ENCODE results near the gene RAD23A.

Gene RAD23A

DNA sequence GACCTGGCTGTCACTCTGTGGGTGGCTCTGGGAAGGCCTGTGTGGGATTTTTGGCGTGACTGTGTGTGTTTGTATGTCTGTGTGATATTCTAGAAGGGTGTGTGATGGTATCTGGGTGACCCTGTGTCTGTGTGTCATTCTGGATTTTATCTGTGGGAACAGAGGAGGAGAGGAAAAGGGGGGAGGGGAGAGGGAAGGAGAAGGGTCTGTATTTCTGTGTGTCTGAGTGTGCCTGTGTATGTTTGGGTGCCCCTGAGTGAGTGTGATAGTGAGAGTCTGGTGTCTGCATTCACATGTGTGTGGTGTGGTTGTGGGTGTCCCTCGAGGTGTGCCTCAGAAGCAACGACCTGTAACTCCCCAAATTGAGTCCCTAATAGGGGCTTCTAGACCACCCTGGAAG, 41.5 kb downstream of the RAD23A start:
- no peak for DNase-seq

DNA sequence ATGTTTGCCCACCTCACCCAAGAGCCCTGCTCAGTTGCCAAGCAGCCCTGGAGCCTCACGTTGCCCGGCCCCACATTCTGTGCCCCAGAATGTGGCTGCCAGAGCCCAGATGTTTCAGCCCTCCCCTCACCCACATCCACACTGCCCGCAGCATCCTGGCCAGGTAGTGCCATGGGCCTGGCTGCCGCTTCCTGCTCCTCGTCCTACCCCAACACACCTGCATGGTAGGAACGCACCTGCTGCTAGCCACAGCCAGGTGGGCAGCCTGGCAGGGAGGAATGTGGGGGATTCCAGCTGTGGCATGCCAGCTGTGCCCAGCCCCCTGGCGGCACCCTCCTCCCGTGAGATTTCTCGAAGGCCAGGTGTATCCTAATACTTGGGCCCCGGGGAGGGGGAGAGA, 42.1 kb downstream of the RAD23A start:
- no peak for DNase-seq

DNA sequence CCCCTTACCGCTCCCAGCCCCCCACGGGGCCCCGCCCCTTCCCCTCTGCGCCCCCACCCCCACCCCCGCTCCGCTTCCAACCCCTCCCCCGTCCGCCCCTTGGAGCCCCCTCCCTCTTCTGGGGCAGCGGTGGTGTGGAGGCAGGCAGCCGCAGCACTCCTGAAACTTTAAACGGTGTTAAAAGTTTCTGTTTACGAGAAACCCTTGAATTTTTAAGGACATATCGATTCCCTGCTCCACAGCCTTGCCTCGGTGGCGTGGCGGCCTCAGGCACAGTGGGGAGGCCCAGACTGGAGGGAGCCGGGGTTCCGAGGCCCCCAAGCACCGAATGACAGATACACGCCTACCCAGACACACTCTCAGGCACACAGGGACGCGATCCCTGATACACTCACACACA, 44.8 kb downstream of the RAD23A start:
- DNase-seq = no peak

DNA sequence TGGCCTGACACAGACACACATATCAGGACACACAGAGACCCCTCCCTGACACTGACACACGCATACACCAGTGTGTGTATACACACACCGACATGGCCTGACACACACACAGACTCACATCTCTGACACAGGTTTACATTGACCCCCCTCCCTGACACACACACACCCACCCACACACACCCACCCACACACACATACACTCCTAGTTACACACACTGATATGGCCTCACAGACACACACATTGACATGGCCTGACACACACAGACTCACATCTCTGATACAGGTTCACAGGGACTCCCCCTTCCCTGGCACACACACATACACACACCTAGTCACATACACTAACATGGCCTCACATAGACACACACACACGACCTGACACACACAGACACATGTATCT, 45.2 kb downstream of the RAD23A start:
- no peak for DNase-seq

DNA sequence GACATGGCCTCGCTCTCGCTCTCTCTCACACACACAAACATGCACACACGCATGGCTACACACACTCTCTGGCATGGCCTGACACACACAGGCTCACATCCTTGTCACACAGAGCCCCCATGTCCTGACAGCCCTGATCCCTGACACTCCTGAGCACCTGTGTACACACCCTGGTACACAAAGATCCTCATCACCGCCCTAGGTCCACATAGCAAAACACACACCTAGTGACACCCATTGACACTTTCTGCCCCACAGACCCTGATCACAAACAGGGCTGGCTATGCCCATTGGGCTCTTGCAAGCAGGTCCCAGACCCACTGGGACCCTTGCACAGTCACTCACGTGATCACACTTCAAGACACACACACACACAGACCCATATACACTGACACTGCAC, 45.6 kb downstream of the RAD23A start:
- DNase-seq = no peak

DNA sequence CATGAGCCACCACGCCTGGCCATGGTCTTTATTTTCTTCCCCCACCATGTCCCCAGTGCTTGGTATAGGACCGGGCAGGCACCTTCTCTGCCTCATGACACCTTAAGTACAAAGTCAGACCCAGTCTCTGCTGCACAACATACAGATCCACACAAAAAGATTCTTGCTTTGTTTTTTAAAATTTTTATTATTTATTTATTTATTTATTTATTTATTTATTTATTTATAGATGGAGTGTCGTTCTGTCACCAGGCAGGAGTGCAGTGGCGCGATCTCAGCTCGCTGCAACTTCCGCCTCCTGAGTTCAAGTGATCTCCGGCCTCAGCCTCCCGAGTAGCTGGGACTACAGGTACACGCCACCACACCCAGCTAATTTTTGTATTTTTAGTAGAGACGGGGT, 47.1 kb downstream of the RAD23A start:
- DNase-seq = no peak

DNA sequence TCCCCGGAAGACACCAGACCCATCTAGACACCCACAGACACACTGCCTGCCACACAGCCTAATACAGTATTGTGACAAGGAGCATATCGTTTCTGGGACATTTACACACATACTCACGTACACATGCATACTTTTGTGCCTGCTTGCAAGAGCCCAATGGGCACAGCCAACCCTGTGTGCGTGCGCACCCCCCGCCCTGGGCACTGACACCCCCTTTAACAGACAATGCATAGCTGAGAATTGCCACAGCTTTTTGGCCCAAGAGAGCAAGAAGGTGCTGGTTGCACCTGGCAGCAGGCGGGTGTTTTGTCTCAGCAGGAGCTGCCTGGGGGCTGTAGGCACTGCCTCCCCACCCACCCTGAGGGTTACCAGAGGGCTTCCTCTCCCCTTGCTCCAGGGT, 47.9 kb downstream of the RAD23A start:
- DNase-seq = no peak

DNA sequence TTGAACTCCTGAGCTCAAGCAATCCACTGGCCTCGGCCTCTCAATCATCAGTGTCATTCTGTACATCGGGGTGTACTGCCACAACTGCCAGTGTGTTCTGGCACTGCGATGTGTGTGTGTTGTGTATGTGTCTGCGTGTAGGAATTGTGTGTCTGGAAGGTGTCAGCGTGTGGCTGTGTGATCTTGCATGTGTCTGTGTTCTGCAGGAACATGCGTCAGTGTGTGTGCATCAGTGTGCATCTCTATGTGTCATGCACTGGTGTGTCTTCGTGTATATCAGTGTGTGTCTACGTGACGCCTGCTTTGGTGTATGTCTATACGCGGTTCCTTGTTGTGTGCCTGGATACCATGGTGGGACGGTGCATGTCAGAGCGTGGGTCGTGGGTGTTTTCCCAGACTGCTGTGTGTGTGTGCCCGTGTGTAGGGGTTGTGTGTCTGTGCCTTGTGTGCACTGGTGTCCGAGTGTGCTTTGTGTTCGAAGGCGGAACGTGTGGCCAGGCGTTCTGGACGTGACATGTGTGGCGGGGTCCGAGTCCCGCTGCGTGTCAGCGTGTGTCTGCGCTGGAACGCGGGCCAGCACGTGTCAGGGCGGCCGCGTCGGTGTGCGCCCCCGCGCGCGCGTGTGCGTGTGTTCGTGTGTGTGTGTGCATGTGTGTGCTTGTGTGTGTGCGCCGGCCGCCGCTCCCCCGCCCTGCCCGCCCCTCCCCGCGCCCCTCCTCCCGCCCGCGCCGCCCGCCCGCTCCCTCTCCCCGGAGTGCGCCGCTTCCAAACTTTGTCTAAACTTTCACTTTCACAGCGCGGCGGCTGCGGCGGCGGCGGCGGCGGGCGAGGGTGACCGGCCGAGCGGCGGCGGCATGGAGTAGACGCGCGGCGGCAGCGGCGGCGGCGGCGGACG, 49.3 kb downstream of the RAD23A start, which contains the start of gene NFIX:
NFIX (plus strand) TSS at position 775 of the 895 bp plus-strand sequence. CDS start 363 bp downstream, outside the sequence.
- no peak for DNase-seq

DNA sequence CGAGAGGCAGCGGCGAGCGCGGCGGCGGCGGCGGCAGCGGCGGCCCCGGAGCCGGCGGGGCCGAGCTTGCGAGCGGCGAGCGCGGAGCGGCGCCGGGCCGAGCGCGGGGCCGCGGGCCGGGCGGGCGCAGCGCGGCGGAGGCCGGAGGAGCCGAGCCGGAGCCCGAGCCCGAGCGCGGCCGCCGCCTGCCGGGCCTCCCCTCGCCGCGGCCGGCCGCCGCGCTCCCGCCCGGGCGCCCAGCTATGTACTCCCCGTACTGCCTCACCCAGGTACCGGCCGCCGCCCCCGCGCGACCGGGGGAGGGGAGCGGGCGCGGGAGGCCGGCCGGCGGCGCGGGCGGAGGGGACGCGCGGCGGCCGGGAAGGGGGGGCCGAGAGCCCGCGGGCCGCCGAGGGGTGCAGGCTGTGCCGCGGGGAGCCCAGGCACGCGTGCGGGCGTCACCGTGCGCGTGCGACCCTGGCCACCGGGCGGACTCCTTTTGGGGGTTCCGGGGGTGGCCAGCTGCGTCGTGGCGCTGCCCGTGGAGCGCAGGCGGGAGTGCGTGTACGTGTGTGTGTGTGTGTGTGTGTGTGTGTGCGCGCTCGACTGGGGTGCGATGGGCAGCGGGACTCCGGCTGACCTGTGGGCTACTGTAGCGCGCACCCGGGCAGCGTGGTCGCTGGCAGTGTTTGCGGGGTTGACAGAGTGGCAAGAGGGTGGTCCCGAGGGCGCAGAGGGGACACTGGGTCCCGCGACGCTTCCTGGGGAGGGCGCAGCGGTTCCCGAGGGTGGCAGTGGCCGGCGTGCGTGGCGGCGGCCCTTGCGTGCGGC, 50.1 kb downstream of the RAD23A start:
- DNase-seq = no peak

DNA sequence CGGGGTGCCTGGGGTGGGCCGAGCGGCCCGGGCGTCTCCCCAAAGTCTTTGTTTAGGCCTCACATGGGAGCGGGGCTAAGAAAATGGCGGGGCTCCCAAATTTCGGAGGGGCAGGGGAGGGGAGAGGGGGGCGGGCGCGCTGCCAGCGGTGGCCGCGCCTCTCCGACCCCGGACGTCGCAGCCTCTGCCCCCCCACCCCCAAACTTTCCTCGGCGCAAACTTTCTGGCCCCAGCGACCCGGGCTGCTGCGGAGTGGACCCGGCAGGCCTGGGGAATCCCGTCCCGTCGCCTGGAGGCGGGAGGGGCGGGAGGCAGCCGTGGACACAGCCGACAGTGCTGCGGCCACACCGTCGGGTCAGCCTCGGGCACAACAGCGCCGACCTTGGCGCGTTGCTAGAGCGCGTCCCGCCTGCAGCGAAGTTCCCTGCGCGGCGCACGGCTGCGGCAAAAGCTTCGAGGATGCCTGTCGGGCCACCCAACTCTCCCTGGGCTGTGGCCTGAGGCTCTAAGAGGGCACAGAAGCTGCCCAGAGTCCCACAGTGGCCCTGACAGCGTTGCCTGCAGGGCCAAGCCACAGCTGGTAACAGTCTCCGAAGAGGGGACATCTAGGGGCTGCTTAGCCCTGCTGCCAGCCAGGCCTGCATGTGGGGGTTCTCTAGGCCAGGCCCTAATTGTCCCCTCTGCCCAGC, 50.9 kb downstream of the RAD23A start:
- no peak for DNase-seq

DNA sequence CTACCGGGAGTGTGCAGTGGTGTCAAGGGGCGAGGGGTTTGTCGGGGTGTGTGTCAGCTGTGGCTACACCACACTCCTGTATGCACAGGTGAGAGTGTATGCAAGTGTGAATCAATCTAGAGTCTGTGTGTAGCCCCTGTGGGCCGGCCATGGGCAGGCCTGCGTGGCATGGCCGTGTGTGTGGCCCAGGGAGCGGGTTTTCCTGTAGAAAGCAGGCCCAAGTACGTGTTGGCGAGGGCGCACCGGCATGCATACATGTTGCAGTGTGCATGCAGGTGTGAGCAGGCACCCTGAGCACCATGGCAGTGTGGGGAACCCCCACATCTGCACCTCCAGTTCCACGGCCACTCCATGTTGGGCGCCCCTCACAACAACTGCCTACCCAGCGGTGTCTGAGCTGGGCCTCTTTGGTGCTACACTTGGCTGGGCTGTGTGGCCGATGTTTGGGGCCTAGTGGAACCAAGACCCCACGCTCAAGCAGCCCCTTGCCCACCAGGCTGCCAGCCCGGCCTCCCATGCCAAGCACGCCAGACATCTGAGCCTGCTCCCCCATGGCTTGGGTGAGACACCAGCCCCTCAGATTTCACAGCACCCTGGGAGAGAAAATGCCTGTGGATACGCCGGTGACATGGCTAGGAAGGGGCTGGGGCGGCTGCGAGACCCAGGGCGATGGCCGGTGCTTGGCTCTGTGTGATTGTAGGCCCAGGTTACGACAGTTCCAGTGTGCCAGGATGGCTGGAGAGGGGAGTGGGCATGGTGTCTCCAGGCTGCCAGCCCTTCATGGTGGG, 51.7 kb downstream of the RAD23A start:
- no peak for DNase-seq

DNA sequence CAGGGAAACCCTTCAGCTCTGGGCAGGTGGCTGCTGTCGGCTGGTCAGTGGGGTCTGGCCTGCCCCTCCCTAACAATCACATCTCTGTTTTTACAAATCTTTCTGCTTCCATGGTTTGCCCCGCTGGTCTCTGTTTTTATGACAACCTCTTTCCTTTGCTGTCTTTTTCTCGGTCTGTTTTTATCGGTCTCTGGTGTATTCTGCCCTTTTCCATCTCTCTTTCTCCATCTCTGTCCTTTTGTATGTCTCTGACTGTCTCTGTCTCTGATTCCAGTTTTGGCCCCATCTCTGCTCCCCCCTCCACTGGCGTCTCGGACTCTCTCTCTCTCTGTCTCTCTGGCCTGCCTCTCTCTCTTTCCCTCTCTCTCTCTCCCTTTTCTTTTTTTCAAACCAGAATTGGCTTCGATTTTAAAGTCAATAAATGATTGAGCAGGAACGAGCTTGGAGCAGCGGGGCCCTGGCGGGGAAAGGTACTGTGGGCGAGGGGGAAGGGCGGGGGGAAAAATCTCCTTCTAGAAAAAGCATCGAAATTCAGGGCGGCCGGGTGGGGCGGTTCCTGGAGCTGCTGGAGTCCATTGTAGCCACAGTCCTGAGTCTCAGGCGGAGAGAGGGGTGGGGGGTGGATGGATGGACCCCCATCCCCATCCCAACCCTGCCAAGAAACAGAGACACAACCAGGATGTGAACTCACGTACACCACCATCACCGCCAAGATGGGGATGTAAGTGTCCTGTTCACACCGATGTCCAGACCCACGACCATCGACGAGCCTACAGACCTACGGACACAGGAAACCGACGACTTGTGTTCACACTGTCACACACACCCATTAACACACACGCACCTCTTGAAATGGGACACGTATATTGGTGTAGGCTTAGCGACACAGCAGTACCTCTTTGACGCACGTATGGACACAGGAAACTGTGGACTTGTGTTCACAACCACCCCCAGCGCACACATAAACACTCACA, 52.6 kb downstream of the RAD23A start:
- no peak for DNase-seq

DNA sequence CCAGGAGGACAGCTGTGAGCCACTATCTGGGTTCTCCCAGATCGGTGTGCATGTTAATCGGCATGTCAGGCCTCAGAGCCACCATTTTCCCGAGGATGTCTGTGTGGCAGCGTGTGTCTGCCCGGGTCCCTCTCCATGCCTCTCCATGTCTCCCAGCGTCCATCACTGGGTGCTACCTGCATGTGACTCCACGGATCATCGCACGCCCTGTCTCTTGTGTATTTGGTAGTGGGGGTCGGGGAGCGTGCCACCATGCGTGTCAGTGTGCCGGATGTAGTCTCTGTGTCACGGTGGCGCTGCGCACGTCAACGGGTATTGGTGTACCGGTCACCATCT, 55.5 kb downstream of the RAD23A start:
- no peak for DNase-seq

DNA sequence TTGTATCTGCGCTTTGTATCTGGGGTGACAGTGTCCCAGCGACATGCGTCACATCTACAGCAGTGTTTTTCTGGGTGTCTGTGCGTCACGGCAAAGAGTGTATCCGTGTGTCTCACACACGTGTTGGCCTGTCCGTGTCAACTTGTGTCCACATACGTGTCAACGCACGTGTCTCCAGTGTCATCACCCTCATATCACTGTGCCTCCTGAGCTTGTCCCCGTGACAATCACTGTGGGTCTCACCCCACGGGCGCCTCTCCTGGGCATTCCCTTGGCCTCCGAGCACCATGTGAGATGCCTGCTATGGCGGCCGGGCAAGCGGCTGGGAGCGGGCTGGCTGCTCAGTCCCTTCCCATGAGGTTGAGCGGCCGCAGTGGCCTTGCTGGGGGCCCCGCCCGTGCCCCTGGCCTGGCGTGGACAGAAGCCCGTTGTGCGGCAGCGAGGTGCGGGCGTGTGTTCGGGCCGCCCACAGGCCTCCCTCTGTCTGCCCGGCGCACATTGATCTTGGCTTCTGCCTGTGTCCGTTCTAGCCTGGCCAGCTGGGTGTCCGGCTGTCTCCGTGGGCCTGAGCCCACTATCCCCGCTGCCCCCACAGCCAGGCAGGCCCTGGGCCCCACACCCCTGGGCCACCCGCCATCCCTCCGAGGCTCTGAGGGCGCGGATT, 56.0 kb downstream of the RAD23A start:
- no peak for DNase-seq

DNA sequence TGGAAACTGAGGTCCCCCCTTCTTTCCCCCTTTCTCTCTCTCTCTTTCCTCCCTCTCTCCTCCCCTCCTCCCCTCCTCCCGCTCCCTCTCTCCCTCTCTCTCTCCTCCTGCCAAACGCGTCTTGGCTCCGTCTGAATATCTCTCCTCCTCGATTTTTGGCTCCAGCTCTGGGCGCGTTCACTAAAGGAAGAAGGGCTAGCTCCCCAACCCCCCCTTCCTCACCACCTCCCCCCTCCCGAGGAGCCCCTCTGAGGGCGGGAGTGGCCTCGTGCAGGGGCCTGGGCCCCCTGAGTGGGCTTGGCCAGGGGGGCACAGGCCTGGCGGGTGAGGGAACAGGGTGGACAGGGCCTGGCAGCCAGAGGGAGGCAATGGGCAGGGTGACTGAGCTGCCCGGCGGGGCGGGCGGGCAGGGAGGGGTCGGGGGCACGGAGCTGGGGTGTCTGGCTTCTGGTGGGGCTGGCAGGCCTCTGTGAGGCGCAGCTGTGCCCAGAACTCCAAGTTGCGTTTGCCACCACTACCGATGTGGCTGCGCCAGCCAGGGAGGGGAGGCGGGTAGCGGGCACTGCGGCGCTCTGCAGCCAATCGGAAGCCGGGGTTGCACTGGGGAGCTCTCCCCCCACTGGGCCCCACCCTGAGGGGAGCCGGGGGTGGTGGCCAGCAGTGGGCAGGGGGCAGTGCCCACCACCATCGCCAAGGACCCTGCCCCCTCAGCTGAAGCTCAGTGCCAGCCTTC, 56.7 kb downstream of the RAD23A start:
- DNase-seq = no peak

DNA sequence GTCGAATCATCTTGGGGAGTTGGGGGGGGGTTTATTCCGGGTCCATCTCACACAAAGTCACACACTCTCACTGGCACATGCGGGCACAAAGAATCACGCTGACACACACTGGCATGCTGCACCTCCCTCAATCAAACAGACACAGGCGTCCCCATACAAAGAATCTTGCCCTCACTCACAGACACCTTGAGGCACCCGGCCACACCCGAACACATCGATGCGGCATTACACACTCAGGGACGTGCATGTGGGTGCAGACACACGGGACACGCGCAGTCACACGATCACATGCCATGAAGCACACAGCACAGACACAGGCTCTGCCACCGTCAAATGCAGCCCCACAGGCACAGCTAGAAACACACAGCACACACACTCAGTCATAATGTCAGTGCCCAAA, 57.4 kb downstream of the RAD23A start:
- no peak for DNase-seq
